ENCODE measurements around the gene DACT1. TPM values are rescaled to one million over a fixed set of nuclear protein-coding genes. Genes with fewer than 3 reads are reported as not detected.

Gene DACT1
- polyA plus RNA-seq, 1 of the 3 experiments (the other 2 are of a cell fraction) = 3.3 TPM

- no peak for DNase-seq
- CTCF ChIA-PET = interaction anchor here (0.6 to 1.6 kb wide), 4 partner anchors 27 to 361 kb away, joined by 3 to 6 read pairs (median 4); no protein-coding TSS in a partner anchor
- 52% methylated on average over 5 of the region's 5 CpGs for WGBS (ENCODE audit: low lambda C conversion rate)
Observed at GRCh38 chr14:58667900-58668299, 30.1 kb downstream of the DACT1 start.

GRCh38 chr14:58668848-58669480 is 31.2 kb downstream of the DACT1 start:
- WGBS (ENCODE audit: low lambda C conversion rate) = 88% methylated on average over 5 of the region's 5 CpGs
- H3F3A ChIP-seq (replicated peaks; ENCODE audit: insufficient read depth) = peaks cover 4% of the 10 kb centered on the region
- POLR2A ChIA-PET = no interaction called here
- CTCF ChIA-PET = interaction anchor here (0.9 to 1.6 kb wide), 2 partner anchors 168 to 360 kb away, joined by 4 read pairs; no protein-coding TSS in a partner anchor
- no peak for DNase-seq
- no peaks in the 10 kb centered on the region for H3K9me3 ChIP-seq
- H3K27me3 ChIP-seq (ENCODE audit: insufficient read depth) = no peaks in the 10 kb centered on the region
- H3K4me2 ChIP-seq = no peak overlapping the region
- H3K4me1 ChIP-seq (ENCODE audit: control insufficient read depth in 1 of 2, insufficient read depth in 2 of 2, low read depth in 1 of 2, low read length in 1 of 2) = peaks cover 0 to 4% of the 10 kb centered on the region in 2 experiments; a peak in 2 of 4 replicates
- H3K27ac ChIP-seq (ENCODE audit: low read depth in 2 of 2, low read length in 1 of 2) = no peak overlapping the region
- no peaks in the 10 kb centered on the region for H4K20me1 ChIP-seq (ENCODE audit: insufficient read depth)
- no peaks in the 10 kb centered on the region for H3K9me2 ChIP-seq
- no peaks in the 10 kb centered on the region for H3K79me2 ChIP-seq (ENCODE audit: insufficient read depth)
- H3K4me3 ChIP-seq (ENCODE audit: low read depth in 2 of 2, low read length in 1 of 2) = no peak overlapping the region
- no peak overlapping the region for H3K9ac ChIP-seq
- no peaks in the 10 kb centered on the region for H3K36me3 ChIP-seq (replicated peaks in 1 of 2; ENCODE audit: control insufficient read depth in 1 of 2, insufficient read depth in 2 of 2, low read length in 1 of 2)
- no peak overlapping the region for H2AFZ ChIP-seq (ENCODE audit: low read depth)
- TF ChIP-seq PBX3 (IDR thresholded peaks at IDR 0.05) = no peak
- TF ChIP-seq TEAD4 (IDR thresholded peaks at IDR 0.05; ENCODE audit: borderline replicate concordance, insufficient read depth) = no peak
- no peak for TF ChIP-seq NFIC (IDR thresholded peaks at IDR 0.05; ENCODE audit: borderline replicate concordance)
- no peak for TF ChIP-seq EP300 (IDR thresholded peaks at IDR 0.05; ENCODE audit: borderline replicate concordance in 1 of 2, low read depth in 1 of 2, low read length in 1 of 2)
- TF ChIP-seq USF1 (IDR thresholded peaks at IDR 0.05; ENCODE audit: borderline replicate concordance, low read depth) = no peak
- no peak for TF ChIP-seq NRF1 (IDR thresholded peaks at IDR 0.05; ENCODE audit: low read depth, low read length)
- no peak for TF ChIP-seq REST (IDR thresholded peaks at IDR 0.05; ENCODE audit: low read depth, low read length)
- no peak for TF ChIP-seq TAF1 (IDR thresholded peaks at IDR 0.05; ENCODE audit: borderline replicate concordance, low read depth, low read length)
- TF ChIP-seq SMC3 (IDR thresholded peaks at IDR 0.05; ENCODE audit: low read depth, low read length) = no peak
- no peak for TF ChIP-seq RAD21 (IDR thresholded peaks at IDR 0.05; ENCODE audit: low read length)
- no peak for TF ChIP-seq MXI1 (IDR thresholded peaks at IDR 0.05; ENCODE audit: low read depth, low read length)

More at GRCh38 chr14:58667900-58668299, 30.1 kb downstream of the DACT1 start:
- Histone ChIP-seq H3K4me3 (ENCODE audit: low read depth in 2 of 2, low read length in 1 of 2) (no peak overlapping the region), H2AFZ (ENCODE audit: low read depth) (no peak overlapping the region), H3K36me3 (replicated peaks in 1 of 2; ENCODE audit: control insufficient read depth in 1 of 2, insufficient read depth in 2 of 2, low read length in 1 of 2) (no peaks in the 10 kb centered on the region), H3K9me2 (no peaks in the 10 kb centered on the region), H3K27ac (ENCODE audit: low read depth in 2 of 2, low read length in 1 of 2) (no peak overlapping the region), H3K9ac (no peak overlapping the region), H4K20me1 (ENCODE audit: insufficient read depth) (no peaks in the 10 kb centered on the region), H3K4me2 (no peak overlapping the region), H3K27me3 (ENCODE audit: insufficient read depth) (no peaks in the 10 kb centered on the region), H3F3A (replicated peaks; ENCODE audit: insufficient read depth) (peaks cover 4% of the 10 kb centered on the region), H3K9me3 (no peaks in the 10 kb centered on the region), H3K79me2 (ENCODE audit: insufficient read depth) (no peaks in the 10 kb centered on the region), H3K4me1 (ENCODE audit: control insufficient read depth in 1 of 2, insufficient read depth in 2 of 2, low read depth in 1 of 2, low read length in 1 of 2) (peaks cover 0 to 10% of the 10 kb centered on the region in 2 experiments; a peak in 2 of 4 replicates)
- POLR2A ChIA-PET = no interaction called here
- TF ChIP-seq REST (IDR thresholded peaks at IDR 0.05; ENCODE audit: low read depth, low read length) = no peak

Data from SK-N-SH (cell line).